SU-DHL-6 (cell line): ENCODE results near the gene FAS.

ENCODE experiments used
- H2AFZ ChIP-seq: fragments of 200-600 bp; sonication (generic); 2 replicates; pipeline ENCODE4 v1.6.1; 2014; ENCODE audit warnings: low read depth, mild to moderate bottlenecking, moderate library complexity, mixed read lengths, antibody characterized with exemption, low read length; ENCODE audit not compliant: severe bottlenecking
- H3F3A ChIP-seq: fragments of 200-600 bp; shearing (Covaris generic); 2 replicates; pipeline ENCODE4 v1.6.0; 2016; ENCODE audit warnings: antibody characterized with exemption, mild to moderate bottlenecking; ENCODE audit not compliant: insufficient read depth
- H3K27ac ChIP-seq: fragments of 200-600 bp; sonication (generic); 2 replicates; pipeline ENCODE4 v1.5.1; 2016; ENCODE audit warnings: low read depth, mild to moderate bottlenecking, low read length, moderate library complexity, mixed read lengths
- H3K27me3 ChIP-seq: fragments of 200-600 bp; sonication (generic), shearing (Covaris generic); 2 replicates; pipeline ENCODE4 v1.6.0; 2014; ENCODE audit warnings: mild to moderate bottlenecking, low read length
- H3K36me3 ChIP-seq: fragments of 200-600 bp; sonication (generic); 2 replicates; pipeline ENCODE4 v1.6.1; 2014; ENCODE audit warnings: mild to moderate bottlenecking, low read length, mixed read lengths
- H3K4me2 ChIP-seq: fragments of 300-600, 200-600 bp; shearing (Covaris generic), sonication (generic); 2 replicates; pipeline ENCODE4 v1.6.0; 2014; ENCODE audit warnings: low read length, low read depth, mild to moderate bottlenecking; ENCODE audit not compliant: poor library complexity, severe bottlenecking
- H3K4me3 ChIP-seq: fragments of 200-600 bp; sonication (generic); 2 replicates; pipeline ENCODE4 v1.5.1; 2014; ENCODE audit warnings: antibody characterized with exemption, low read length, mild to moderate bottlenecking, mixed read lengths; ENCODE audit not compliant: insufficient read depth, poor library complexity, severe bottlenecking
- H3K79me2 ChIP-seq: fragments of 200-600 bp; sonication (generic); 2 replicates; pipeline ENCODE4 v1.6.1; 2014; ENCODE audit warnings: mild to moderate bottlenecking, low read length, moderate library complexity; ENCODE audit not compliant: insufficient read depth
- H3K9ac ChIP-seq: fragments of 200-600 bp; sonication (generic); 2 replicates; pipeline ENCODE4 v1.7.0; 2014; ENCODE audit warnings: mild to moderate bottlenecking, low read length
- H3K9me2 ChIP-seq: fragments of 200-600 bp; sonication (generic); replicated peaks from 2 replicates; pipeline ENCODE4 v1.6.1; 2014; ENCODE audit warnings: low read length; ENCODE audit not compliant: insufficient read depth
- H3K9me3 ChIP-seq: fragments of 200-600 bp; sonication (generic); 2 replicates; pipeline ENCODE4 v1.6.1; 2014; ENCODE audit warnings: low read length, mixed read lengths; ENCODE audit not compliant: insufficient read depth
- H4K20me1 ChIP-seq: fragments of 200-600 bp; sonication (generic); 2 replicates; pipeline ENCODE4 v1.6.1; 2014; ENCODE audit warnings: low read depth, mild to moderate bottlenecking, antibody characterized with exemption, low read length, moderate library complexity, mixed read lengths
- CTCF ChIP-seq: fragments of 200-600 bp; sonication (generic); IDR thresholded peaks from one replicate; pipeline ENCODE4 v1.5.1; 2017; ENCODE audit warnings: antibody characterized with exemption, mild to moderate bottlenecking, low read length, moderate library complexity; ENCODE audit not compliant: insufficient read depth, poor library complexity, severe bottlenecking
- EZH2phosphoT487 ChIP-seq: fragments of 200-600 bp; sonication (generic), shearing (Covaris generic); conservative IDR thresholded peaks from 2 replicates; pipeline ENCODE4 v1.6.1; 2018; ENCODE audit warnings: mild to moderate bottlenecking, antibody characterized with exemption, low read length, moderate library complexity, mixed read lengths

Gene FAS

GRCh38 chr10:88986549-88987242, 3.9 kb upstream of the FAS start:
- Histone ChIP-seq H2AFZ (no peak overlapping the region), H3K36me3 (no peaks in the 10 kb centered on the region), H3K9me2 (no peaks in the 10 kb centered on the region), H3F3A (peaks cover 6% of the 10 kb centered on the region; the same call in 1 of the 2 replicates), H4K20me1 (no peaks in the 10 kb centered on the region), H3K27me3 (no peaks in the 10 kb centered on the region), H3K4me2 (no peak overlapping the region), H3K9ac (no peak overlapping the region), H3K9me3 (peaks cover 6% of the 10 kb centered on the region; the same call in 1 of the 2 replicates), H3K27ac (no peak overlapping the region), H3K79me2 (no peaks in the 10 kb centered on the region), H3K4me3 (no peak overlapping the region)
- TF ChIP-seq CTCF, result peak; percentile 45
- no peak for TF ChIP-seq EZH2phosphoT487

- Histone ChIP-seq H3F3A (peaks cover 6% of the 10 kb centered on the region; the same call in 1 of the 2 replicates), H3K9me2 (no peaks in the 10 kb centered on the region), H4K20me1 (no peaks in the 10 kb centered on the region), H3K9me3 (peaks cover 6% of the 10 kb centered on the region; the same call in 1 of the 2 replicates), H3K36me3 (no peaks in the 10 kb centered on the region), H3K79me2 (no peaks in the 10 kb centered on the region), H3K4me2 (no peak overlapping the region), H2AFZ (no peak overlapping the region), H3K9ac (no peak overlapping the region), H3K27ac (no peak overlapping the region), H3K4me3 (no peak overlapping the region), H3K27me3 (no peaks in the 10 kb centered on the region)
- TF ChIP-seq CTCF, result no peak
- TF ChIP-seq EZH2phosphoT487, result no peak
Observed at GRCh38 chr10:88987243-88987725, 3.3 kb upstream of the FAS start.

GRCh38 chr10:88987840-88988239, 2.8 kb upstream of the FAS start:
- peaks cover 6% of the 10 kb centered on the region; the same call in 1 of the 2 replicates for H3F3A ChIP-seq
- peaks cover 6% of the 10 kb centered on the region; the same call in 1 of the 2 replicates for H3K9me3 ChIP-seq
- TF ChIP-seq CTCF, result no peak
- TF ChIP-seq EZH2phosphoT487, result no peak
- H4K20me1 ChIP-seq, result no peaks in the 10 kb centered on the region
- H3K4me2 ChIP-seq, result no peak overlapping the region
- no peaks in the 10 kb centered on the region for H3K27me3 ChIP-seq
- H3K4me3 ChIP-seq, result no peak overlapping the region
- no peak overlapping the region for H2AFZ ChIP-seq
- H3K9ac ChIP-seq, result no peak overlapping the region
- no peaks in the 10 kb centered on the region for H3K79me2 ChIP-seq
- H3K9me2 ChIP-seq, result no peaks in the 10 kb centered on the region
- no peak overlapping the region for H3K27ac ChIP-seq
- H3K36me3 ChIP-seq, result no peaks in the 10 kb centered on the region
